ENCODE measurements around the gene MFAP1.
"Not testable (repeated sequence)": the region's sequence is repeated elsewhere in the genome, so short reads cannot be mapped to it uniquely, and the experiment has no call there.

Gene MFAP1

DNA sequence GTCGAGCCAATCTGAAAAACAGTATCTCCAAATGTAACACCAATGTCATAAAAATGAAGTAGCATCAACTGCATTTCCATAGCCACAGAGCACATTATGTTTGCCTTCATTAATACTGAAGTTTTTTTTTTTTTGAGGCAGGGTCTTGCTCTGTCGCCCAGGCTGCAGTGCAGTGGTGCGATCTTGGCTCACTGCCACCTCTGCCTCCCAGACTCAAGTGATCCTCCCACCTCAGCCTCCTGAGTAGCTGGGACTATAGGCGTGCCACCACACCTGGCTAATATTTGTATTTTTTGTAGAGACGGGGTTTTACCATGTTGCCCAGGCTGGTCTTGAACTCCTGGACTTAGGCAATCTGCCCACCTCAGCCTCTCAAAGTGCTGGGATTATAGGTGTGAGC is 9.4 kb downstream of the MFAP1 start:
- not testable (repeated sequence) for DNase-seq (ENCODE audit: low read depth)

DNA sequence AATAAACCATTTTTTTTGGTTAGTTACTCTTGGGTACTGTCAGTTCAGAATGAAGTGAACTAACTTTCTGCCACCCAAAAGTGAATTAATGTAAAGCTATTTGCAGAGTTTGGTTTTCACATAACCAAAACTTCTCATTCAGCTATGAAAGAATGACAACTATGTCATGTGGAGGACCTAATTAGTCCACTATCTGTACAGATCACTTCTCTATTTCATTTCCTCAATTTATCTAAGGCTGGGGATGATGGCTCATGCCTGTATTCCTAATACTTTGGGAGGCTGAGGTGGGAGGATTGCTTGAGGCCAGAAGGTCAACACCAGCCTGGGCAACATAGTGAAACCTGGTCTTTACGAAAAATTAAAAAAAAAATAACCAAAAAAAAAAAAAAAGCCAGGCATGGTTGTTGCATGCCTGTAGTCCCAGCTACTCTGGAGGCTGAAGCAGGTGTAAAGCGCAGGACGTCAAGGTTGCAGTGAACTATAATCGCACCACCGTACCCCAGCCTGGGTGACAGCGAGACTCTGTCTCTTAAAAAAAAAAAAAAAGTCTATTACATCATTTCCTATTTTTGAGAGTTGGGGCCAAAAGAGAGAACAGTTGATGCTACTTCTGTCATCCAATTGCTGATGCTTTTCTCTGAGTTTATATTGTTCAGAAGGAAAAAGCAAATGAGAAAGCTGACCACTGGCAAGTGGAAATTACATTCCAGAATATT is 15.4 kb downstream of the MFAP1 start:
- DNase-seq (ENCODE audit: low read depth), result no peak

DNA sequence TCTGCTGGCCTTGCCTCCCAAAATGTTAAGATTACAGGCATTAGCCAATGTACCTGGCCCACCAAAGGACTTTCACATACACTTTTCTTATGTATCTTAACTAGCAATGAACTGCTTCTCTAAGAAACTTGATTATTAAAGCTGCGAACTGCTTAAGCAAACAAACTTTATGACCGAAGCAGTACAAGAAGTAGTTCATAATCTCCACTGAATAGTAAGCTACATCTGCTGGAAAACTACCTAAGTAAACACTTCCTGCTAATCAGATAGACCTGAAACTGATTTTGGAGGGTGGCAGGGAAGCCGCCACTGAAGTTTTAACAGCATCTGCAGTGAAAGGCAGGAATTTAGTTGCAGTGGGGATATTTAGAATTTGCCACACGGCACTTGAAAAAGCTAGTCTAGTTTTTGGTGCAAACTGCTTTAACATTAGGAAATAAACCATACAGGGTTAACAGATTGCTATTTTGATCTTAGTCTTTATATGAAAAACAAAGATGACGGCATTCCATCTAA is 16.0 kb downstream of the MFAP1 start:
- DNase-seq (ENCODE audit: low read depth), result no peak

DNA sequence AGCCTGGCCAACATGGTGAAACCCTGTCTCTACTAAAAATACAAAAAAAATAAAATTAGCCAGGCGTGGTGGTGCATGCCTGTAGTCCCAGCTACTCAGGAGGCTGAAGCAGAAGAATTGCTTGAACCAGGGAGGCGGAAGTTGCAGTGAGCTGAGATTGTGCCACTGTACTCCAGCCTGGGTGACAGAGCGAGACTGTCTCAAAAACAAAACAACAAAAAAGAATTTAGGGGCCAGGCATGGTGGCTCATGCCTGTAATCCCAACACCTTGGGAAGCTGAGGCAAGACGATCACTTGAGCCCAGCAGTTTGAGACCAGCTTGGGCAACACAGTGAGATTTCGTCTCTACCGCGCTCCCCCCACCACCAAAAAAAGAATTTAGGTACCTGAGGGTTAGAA is 21.8 kb downstream of the MFAP1 start:
- DNase-seq (ENCODE audit: low read depth), result not testable (repeated sequence)

DNA sequence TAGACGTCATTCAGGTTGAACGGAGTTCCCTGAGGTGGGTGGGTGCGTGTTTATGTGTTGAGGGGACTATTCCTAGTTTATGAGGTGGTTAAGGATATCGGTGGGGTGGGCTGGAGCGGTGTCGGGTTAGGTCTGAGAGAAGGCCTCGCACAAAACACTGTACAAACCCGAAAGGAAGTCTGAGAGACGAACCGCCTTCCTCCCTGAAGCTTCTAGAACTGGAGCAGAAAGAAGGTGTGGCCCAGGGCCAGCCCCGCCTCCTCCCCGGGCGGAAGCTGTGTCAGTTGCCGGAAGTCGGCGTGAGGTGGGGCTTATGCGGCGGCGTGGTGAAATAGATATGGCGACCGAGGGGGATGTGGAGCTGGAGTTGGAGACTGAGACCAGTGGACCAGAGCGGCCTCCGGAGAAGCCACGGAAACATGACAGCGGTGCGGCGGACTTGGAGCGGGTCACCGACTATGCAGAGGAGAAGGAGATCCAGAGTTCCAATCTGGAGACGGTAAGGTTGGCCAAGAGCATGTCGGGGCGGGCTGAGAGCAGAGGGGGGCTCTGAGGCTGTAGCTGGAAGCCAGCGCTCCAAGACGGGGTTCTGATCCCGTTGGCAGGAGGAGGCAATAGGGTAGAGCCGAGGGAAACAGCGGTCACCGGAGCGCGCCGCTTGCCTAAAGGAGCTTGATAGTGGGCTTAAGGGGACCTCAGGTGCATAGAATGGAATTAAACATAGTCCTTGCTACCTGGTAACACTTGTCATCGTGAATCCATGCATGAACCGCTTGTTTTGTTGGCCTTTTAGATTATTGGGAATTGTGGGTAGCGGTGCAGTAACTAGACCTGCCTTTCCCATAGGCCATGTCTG is 24.0 kb downstream of the MFAP1 start, which contains the start of gene HYPK:
Gene HYPK (plus strand): TSS at position 314 of the 856 bp plus-strand sequence. CDS start 24 bp downstream, at position 338.
- DNase-seq (ENCODE audit: low read depth), result peak; percentile 88

DNA sequence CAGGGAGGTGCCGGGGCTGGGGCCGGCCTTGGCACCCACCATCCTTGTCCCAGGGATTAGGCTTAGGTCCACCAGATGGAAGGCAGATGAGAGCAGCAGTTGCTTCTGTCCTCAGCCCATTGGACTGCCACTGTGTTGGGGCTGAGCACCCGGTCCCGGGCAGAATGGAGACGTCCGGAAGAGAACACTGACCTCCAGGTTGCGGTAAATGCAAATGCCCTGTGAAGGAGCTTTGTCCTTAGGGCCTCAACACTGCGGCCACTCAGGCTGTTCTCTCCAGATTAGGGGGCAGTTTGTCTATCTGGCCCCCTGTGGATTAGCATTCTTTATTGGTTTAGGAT is 24.6 kb downstream of the MFAP1 start, which contains the start of gene SERINC4:
Gene SERINC4 (minus strand): TSS at position 276 of the 341 bp plus-strand sequence. CDS start 234 bp downstream, at position 42.
- DNase-seq (ENCODE audit: low read depth), result no peak

DNA sequence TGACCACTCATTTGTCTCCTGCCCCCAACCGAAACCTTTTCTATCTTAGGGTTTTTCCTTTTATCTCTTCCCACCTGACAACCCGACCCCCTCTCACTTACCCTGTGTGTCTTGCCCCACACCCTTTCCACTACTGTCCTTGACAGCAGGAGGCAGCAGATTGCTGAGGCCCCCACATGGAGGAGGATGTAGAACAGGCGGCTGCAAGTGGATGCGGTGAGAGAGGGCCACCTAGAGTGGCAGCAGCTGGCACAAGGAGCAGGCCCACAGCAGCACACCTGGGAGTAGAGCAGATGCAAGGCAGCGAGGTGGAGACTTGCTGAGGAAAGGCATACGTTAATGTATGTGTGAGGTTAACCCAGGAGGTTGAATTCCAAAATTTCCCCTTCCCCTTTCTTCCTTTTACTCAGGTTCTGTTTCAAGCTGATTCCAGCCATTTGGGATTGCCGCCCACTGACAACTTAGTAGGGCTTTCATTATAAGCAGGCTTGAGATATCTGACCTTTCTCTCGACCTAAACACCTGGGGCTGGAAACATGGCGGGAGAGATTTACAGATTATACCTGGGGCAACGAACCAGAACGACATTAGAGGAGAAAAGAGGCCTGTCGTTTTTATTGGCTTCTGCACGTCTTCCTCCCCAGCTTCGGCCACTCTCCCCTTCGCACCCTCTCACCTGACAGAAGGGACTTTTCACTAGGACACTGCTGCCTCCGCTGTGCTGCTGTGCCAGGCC is 25.1 kb downstream of the MFAP1 start:
- DNase-seq (ENCODE audit: low read depth), result no peak

DNA sequence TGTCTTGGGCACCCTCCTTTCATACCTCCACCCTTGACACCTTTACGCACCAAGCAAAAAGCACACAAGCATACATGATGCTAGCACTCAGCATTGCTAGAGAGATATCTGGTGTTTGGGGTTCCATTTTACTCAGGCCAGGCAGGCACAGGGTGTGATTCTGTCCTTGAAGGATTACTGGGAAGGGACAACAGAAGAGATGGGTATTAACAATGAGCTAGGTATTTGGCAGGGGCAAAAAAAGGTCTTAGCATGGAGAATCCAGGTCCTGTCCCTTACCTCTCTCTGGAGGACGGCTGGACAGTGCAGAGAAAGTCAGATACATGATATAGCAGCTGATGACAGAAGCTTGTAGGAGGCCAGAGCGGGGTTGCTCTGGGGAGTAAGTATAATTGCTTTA is 27.9 kb downstream of the MFAP1 start:
- DNase-seq (ENCODE audit: low read depth), result no peak

DNA sequence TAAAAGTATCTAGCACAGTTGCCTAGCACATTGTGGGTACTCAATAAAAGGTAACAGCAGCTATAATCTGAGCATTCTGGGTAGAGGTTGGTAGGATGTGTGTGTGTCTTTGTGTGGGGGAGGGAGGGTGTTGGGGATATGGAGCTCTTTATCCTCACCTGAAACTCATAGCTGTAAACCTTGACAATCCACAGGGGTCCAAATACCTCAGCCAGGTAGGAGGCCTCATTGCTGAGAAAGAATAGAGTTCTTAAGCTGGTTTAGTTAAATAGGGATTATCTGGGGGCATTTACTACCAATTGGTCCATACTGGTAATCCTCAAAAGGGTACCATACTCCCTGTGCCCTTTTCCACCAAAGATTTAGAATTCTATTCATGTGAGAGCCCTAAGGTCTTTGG is 28.5 kb downstream of the MFAP1 start:
- no peak for DNase-seq (ENCODE audit: low read depth)

DNA sequence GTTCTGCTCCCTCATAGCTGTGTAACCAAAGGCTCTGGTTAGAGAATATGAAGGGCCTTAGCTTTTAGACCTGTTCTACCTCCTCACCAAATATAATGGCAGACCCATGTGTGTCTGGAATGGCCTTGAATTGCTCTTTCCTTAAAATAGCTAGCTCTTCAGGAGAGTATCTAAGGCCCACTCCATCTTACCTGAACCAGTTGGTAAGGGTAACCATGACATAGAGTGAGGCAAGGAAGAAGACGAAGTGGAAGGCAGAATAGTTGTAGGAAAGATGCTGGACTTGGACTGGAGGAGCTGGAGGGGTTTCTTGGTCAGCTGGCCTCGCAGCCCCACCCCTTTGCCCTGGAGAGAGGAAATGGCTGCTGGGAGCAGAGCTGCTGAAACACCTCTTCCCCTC is 29.3 kb downstream of the MFAP1 start:
- no peak for DNase-seq (ENCODE audit: low read depth)

DNA sequence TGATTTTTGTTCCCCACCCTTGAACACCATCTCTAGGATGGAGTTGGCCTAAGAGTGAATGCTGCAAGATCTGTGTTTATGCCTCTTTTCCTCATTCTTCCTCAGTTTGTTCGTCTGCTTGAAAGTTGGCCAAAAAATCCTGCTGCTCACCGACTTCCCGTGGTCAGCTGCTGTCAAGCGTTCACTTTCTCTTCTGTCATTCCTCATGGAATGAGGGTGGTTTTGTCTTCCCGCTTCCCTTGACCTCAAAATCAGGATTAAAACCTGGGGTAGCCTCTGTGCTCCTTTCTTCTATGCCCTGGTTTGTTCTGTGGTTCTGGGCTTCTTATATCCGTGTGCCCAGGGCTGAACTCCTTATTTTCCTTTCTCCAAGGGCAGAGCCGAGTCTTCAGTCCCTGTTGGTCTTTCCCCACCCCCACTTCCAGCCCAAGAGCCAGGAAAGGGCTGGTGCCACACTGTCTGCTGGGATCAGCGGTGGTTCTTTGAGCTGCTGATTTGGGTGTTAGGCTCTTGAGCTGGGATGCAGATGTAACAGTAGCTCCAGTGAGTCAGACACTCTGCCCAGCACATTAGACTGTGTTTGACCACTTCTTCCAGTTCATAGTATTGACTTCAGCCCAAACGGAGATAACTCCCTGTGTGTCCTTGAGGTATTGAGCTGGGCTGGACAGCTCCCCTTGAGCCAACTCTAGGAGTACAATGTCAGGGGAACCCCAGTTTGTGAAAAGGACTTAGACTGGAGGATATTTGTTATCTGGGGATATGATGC is 30.0 kb downstream of the MFAP1 start:
- DNase-seq (ENCODE audit: low read depth), result no peak

DNA sequence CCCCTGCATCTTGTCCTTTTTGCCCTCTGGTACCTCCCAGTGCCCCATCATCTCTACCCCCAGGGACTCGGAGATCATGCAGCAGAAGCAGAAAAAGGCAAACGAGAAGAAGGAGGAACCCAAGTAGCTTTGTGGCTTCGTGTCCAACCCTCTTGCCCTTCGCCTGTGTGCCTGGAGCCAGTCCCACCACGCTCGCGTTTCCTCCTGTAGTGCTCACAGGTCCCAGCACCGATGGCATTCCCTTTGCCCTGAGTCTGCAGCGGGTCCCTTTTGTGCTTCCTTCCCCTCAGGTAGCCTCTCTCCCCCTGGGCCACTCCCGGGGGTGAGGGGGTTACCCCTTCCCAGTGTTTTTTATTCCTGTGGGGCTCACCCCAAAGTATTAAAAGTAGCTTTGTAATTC is 30.8 kb downstream of the MFAP1 start:
- DNase-seq (ENCODE audit: low read depth), result no peak

DNA sequence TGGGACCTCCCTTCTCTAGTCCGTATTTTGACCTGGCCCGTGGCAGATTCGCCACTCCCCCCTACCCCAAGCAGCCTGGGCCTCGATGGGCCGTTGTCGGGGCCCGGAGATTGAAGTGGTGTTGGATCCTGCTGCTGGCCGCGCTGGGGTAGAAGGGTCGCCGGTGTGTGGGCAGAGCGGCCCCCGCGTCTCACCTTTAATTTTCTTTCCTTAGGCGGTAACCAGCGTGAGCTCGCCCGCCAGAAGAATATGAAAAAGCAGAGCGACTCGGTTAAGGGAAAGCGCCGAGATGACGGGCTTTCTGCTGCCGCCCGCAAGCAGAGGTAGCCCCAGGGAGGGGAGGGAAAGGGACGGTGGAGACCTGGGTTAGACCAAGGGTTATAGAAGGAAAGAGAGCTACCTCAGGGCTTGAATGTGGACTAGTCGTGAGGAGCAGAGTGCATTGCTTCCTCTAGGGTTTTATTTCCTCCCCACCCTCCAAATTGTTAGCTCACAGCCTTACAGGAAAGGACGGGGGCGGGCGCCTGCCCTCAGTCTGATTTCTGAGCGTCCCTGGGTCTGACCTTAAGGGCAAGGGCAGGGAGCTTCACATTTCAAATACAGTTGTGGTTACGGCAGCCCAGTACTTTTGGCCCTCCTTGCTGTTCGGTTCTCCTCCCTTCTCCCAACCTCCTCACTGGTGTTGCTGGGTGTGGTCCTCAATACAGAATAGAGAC is 31.6 kb downstream of the MFAP1 start:
- no peak for DNase-seq (ENCODE audit: low read depth)

DNA sequence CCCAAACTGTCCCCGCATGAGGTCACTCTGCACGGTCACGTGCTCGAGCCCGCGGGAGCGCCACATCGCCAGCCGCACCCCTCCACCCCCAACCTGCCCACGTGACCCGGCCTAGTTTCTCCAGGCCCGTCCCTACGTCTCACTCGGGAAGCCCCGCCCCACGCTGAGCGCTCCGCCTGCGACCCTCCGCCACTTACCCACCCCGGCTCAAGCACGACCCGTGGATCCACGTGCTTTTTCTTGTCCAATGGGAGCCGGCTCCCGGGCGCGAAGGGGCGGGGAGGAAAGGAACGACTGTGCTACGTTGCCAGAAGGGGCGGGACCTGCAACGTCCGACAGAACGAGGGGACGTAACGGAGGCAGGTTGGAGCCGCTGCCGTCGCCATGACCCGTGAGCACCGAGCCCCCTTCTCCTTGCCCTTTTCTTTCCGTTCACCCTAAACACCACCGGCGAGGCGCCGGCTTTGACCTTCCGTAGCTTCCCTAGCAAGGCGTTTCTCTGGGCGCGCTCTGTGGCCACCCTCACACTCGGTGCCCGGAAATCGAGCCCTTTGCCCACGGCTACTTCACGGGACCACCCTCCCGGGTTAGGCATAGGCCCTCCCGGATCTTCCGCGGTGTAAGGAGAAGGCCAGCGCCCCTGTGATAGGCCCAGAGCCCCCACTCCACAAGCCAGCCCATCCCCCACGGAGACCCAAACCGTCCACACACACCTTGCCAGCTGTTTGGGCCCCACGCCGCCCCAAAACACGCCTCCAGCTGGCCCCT is 32.3 kb downstream of the MFAP1 start, which contains the start of gene SERF2:
Gene SERF2 (plus strand): TSS at position 328 of the 768 bp plus-strand sequence. CDS start 57 bp downstream, at position 385.
- peak; percentile 99 for DNase-seq (ENCODE audit: low read depth)

DNA sequence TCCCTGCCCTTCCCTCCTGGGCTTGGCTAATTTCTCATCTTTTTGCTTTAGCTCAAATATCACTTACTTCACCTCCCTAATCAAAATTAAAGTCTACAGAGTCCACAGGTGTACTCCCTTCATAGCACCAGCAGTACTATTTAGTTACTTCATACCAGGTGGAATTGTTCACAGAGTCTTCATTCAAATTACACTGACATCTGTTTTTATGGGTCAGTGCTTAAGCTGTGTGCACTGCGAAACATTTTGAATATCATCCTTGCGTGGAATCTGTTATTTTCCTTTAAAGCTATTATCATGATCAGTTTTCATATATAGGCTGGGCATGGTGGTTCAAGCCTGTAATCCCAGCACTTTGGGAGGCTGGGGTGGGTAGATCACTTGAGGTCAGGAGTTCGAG is 35.1 kb downstream of the MFAP1 start:
- no peak for DNase-seq (ENCODE audit: low read depth)

DNA sequence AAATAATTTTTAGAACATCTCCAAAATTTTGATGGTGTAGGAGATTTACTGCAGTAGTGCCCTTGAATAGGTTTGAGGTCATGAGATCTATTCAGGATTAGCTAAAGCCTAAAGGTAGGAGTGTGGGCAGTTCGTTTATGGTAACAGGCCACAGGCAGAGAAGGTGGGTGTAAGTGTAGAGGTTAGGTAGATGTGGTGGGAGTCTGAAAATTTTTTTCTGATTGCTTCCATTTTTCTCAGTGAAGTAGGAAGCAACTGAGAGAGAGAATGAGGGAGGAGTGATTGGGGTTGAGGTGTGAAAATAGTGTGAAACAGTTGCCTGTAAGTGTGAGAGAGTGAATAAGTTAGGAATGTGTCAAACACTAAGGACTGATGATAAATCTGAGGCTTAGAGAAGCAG is 45.5 kb downstream of the MFAP1 start:
- DNase-seq (ENCODE audit: low read depth), result no peak

DNA sequence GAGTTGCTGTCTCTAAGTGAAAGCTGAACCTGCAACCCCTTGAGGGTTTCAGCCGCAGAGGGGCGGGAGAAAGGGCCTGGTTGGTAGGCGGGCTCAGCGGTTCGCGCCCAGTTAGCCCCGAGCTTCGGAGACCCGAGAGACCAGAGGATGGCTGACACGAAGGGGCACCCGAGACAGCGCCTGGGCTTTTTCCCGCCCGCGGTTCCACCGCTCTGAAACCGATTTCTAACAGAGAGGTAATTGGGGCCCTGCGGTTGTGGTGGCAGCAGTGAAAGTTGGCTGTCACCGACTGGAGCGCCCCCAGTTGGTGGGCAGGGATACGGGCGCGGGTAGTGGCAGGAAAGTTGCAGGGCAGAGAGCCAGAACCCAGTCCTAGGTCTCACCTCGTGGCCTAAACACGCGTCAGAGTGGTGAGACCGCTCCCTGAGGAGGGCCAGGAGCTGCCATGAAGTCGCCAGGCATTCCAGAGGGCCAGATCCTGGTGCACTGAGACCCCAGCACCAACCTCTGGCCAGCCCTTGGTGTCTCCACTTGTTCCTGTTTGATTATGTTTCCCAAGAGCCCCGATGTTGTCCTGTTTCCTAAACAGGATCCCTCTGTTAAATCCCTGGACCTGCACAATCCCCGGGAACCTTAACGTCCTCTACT is 47.1 kb downstream of the MFAP1 start:
- peak; percentile 69 for DNase-seq (ENCODE audit: low read depth)

DNA sequence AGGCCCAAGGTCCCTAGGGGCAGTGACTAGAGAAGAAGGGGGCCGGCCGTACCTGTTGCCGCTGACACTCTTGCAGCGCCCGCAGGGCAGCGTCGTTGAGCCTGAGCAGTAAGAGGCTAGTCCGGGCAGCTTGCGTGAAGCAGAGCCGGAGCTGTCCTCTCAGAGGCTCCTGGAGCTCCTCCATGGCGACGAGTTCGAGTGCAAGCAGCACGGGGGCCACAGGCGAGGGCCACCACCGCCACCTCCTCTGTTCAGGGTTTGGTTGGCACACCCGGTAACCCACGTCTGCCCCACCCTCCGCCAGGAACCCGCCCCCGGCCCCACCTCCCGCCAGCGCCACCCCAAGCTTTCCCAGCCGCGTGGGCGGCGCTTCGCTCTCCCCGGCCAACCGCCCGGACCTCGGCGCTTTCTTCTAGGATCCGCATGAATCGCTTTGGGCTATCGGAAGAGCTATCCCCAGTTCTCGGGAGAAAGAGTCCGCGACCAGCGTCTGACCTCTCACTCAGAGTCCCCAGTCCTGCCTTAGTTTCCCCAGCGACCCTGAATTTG is 47.7 kb downstream of the MFAP1 start, which contains the start of gene ELL3:
Gene ELL3 (minus strand): TSS at position 249 of the 549 bp plus-strand sequence. CDS start 65 bp downstream, at position 184.
- DNase-seq (ENCODE audit: low read depth), result peak; percentile 68

Data from activated T-cell treated with anti-CD3 and anti-CD28 coated beads for 1 hour (primary cell).